Lower leg skin (tissue), 4 donors: Measurements from ENCODE around the gene TRPC4AP. TPM values are rescaled to one million over a fixed set of nuclear protein-coding genes. Genes with fewer than 3 reads are reported as not detected.
"Not testable (repeated sequence)": the region's sequence is repeated elsewhere in the genome, so short reads cannot be mapped to it uniquely, and the experiment has no call there.

Experiments
- DNase-seq, 2 donors: peaks; one replicate each; pipeline ENCODE4 v3.0.0-alpha.2; 2019; ENCODE audit warnings: low spot score in 2 of 2
- H3K4me3 ChIP-seq: fragments of 200-600 bp; sonication (generic); 2 replicates; pipeline ENCODE4 v1.5.1; 2017; ENCODE audit warnings: mild to moderate bottlenecking, low read depth; ENCODE audit not compliant: poor library complexity, severe bottlenecking
- CTCF ChIP-seq, 3 donors: fragments of 450-650 bp; IDR thresholded peaks; one replicate each; pipeline ENCODE4 v1.5.1; 2016; ENCODE audit warnings: antibody characterized with exemption in 3 of 3, mild to moderate bottlenecking in 3 of 3, moderate library complexity in 2 of 3
- POLR2A ChIP-seq, 2 donors: fragments of 450-650 bp; IDR thresholded peaks; one replicate each; pipeline ENCODE4 v1.6.1; 2016 to 2017; ENCODE audit warnings: antibody characterized with exemption in 2 of 2, mild to moderate bottlenecking in 1 of 2, moderate library complexity in 1 of 2
- WGBS, 2 donors: methylation state at CpG; one replicate each; pipeline ENCODE4 v1.1.5; 2018; 5-methylcytosine and 5-hydroxymethylcytosine counted together
- intact Hi-C: fragments of 100-400 bp; cut with DNase I; formaldehyde crosslinking; loops from one replicate; pipeline ENCODE4 v1.15.0; 2023; ENCODE audit warnings: low total_unique reads
- total RNA-seq, 4 donors: library from RNA; depleted of rRNA; stranded (reverse); fragments of >200 nt; gene quantifications; one replicate each; pipeline ENCODE4 v1.1.0, GENCODE V29; 2016

Gene TRPC4AP
- total RNA-seq, 4 donors from 2014 or later = 40.3 to 64.5 (median 50.0) TPM

DNA sequence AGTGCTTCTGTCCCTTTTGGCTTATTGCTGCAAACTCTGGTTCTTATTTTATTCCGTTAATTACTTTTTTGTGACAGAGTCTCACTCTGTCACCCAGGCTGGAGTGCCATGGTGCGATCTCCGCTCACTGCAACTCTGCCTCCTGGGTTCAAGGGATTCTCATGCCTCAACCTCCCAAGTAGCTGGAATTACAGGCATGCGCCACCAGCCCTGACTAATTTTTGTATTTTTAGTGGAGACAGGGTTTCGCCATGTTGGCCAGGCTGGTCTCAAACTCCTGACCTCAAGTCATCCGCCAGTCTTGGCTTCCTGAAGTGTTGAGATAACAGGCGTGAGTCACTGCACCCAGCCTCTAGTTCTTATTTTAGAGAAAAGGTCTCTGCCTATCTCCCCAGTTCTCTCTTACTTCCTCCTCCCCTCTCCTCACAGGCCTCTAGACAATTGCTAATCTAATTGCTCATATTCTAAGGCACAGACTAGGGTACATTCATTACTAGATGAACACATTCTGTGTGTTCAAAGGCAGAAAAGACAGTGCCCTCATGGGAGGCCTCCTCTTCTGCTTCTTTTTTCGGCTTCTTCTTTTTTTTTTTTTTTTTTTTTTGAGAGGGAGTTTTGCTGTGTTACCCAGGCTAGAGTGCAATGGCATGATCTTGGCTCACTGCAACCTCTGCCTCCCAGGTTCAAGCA lies 27.6 kb upstream of the TRPC4AP start:
- 90 to 93% methylated on average over 8 of the region's 8 CpGs for WGBS, 2 donors
- intact Hi-C loops = no loop called here
- DNase-seq = peak in 1 of 2 donors; percentile 48
- no peak overlapping the region for H3K4me3 ChIP-seq
- TF ChIP-seq CTCF (IDR thresholded peaks at IDR 0.05) (no peak), POLR2A (IDR thresholded peaks at IDR 0.05) (no peak)

DNA sequence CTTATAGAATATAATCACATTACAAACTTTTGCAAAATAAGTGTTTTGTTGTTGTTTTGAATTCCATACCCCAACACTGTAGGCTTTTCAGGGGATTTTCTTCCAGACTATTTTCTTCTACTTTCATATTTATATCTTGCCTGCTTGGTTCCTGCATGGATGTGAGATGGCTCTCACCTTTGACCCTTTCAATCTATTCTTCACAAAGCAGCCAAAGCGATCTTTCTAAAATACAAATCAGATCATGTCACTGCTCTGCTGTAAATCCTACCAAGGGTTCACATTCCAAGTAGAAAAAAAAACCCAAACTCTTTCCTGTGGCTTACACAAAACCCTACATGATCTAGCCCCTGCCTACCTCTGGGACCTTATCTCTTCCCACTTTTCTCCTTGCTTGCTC lies 25.0 kb upstream of the TRPC4AP start:
- intact Hi-C loops = no loop called here
- no peak for TF ChIP-seq POLR2A (IDR thresholded peaks at IDR 0.05)
- 69 to 89% methylated on average over 1 of the region's 1 CpG for WGBS, 2 donors
- no peak for DNase-seq
- H3K4me3 ChIP-seq = no peak overlapping the region

GRCh38 chr20:35117196-35117595 lies 24.6 kb upstream of the TRPC4AP start:
- no peak overlapping the region for H3K4me3 ChIP-seq
- DNase-seq = no peak
- intact Hi-C loops = no loop called here
- TF ChIP-seq CTCF (IDR thresholded peaks at IDR 0.05) (no peak), POLR2A (IDR thresholded peaks at IDR 0.05) (no peak)

DNA sequence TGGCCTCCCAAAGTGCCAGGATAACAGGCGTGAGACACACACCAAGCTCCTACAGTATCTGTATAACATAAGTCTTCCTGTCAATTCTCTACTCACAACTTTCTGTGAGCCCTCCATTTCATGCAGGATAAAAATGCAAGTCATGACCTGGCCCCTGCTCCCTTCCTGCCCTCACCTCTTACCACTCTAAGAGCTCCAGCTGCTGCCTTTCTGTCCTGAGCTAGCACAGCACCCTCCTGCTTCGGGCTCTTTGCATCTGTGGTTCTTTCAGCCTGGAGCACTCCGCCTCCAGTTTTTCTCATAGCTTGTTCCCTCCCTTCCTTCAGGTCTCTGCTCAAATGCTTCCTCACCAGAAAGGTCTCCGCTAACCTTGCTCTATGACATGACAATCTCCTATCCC lies 23.7 kb upstream of the TRPC4AP start:
- 90 to 91% methylated on average over 4 of the region's 4 CpGs for WGBS, 2 donors
- H3K4me3 ChIP-seq = no peak overlapping the region
- peak in 1 of 2 donors; percentile 42 for DNase-seq
- no peak for TF ChIP-seq POLR2A (IDR thresholded peaks at IDR 0.05)
- no peak for TF ChIP-seq CTCF (IDR thresholded peaks at IDR 0.05)
- intact Hi-C loops = no loop called here

DNA sequence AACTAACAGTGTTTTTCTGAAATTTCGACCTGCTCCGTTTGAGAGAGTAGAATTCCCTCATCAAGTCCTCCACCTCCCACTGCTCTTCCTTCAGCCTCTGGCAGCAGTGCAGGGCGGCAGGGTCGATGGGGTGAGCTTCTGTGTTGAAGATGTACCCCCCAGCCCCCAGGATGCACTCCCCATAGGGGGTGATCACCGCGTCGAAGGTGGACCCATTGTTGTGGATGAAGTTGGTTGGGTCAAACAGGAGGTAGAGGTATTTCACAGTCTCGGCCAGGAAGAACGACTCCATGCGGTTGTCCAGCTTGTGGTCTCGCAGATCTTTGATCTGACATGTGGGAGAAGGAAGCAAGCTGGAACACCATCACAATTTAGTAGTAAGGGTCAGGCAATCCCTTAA lies 23.0 kb upstream of the TRPC4AP start:
- TF ChIP-seq CTCF (IDR thresholded peaks at IDR 0.05) (no peak), POLR2A (IDR thresholded peaks at IDR 0.05) (no peak)
- intact Hi-C loops = no loop called here
- no peak overlapping the region for H3K4me3 ChIP-seq
- DNase-seq = peak in 1 of 2 donors; percentile 80
- 90 to 93% methylated on average over 11 of the region's 11 CpGs for WGBS, 2 donors

- DNase-seq, H3K4me3 ChIP-seq, intact Hi-C loops: not testable (repeated sequence)
- 95 to 96% methylated on average over 5 of the region's 5 CpGs for WGBS, 2 donors
Measured at GRCh38 chr20:35112276-35112675, 19.7 kb upstream of the TRPC4AP start.
